ENCODE measurements around the gene HOXA3. TPM values are rescaled to one million over a fixed set of nuclear protein-coding genes. Genes with fewer than 3 reads are reported as not detected.

HOXA3 gene
- total RNA-seq, 3 donors from 2014 or later (not counting 1 experiment from before 2014, with no cell fraction given) = 0.32 to 0.78 (median 0.35) TPM

DNA sequence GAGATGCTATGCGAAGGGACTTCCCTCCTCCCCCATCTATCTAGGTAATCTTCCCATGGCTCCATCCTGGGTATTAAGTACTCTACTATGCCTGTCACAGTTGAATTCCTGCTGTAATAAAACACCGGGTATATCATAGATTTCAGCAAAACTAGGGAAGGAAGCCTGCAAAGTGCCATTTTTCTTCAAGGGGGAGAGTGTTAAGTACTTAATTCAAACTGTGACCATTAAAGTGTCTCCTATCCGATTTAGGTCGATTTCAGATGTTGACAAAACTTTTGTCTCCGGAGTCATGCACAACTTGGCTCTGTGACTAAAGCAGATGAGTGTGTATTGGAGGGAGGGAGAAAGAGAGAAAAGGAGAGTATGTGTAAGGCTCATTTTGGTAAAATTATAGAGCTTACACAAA is 26.4 kb downstream of the HOXA3 start:
- DNase-seq (no peak), ATAC-seq (no peak)
- no peaks in the 10 kb centered on the region for H3K36me3 ChIP-seq (ENCODE audit: control insufficient read depth, insufficient read depth, low read length)
- no peaks in the 10 kb centered on the region for H3K4me1 ChIP-seq (ENCODE audit: control insufficient read depth, insufficient read depth, low read length)
- H3K4me1 Mint-ChIP-seq = no peaks in the 10 kb centered on the region
- H3K27me3 ChIP-seq (ENCODE audit: control insufficient read depth, insufficient read depth, low read length) = no peaks in the 10 kb centered on the region
- TF ChIP-seq CTCF (IDR thresholded peaks at IDR 0.05) = no peak
- no peak overlapping the region for H3K4me3 Mint-ChIP-seq
- H3K27ac Mint-ChIP-seq = no peak overlapping the region
- WGBS (ENCODE audit: insufficient coverage) = 83% methylated on average over 5 of the region's 5 CpGs
- no peak overlapping the region for H3K4me3 ChIP-seq (ENCODE audit: low read length)
- H3K9me3 Mint-ChIP-seq = no peaks in the 10 kb centered on the region
- peaks cover 15 to 28% of the 10 kb centered on the region in 2 donors for H3K27me3 Mint-ChIP-seq (ENCODE audit: low read depth in 2 of 2)
- H3K9me3 ChIP-seq (ENCODE audit: control insufficient read depth, insufficient read depth, low read length) = no peaks in the 10 kb centered on the region
- no peaks in the 10 kb centered on the region for H3K36me3 Mint-ChIP-seq
- intact Hi-C loops (cut with micrococcal nuclease) = no loop called here
- H3K27ac ChIP-seq (ENCODE audit: low read length) = no peak overlapping the region

- no peak for ATAC-seq
- H3K27ac ChIP-seq (ENCODE audit: low read length) = no peak overlapping the region
- H3K4me1 ChIP-seq (ENCODE audit: control insufficient read depth, insufficient read depth, low read length) = no peaks in the 10 kb centered on the region
- H3K36me3 ChIP-seq (ENCODE audit: control insufficient read depth, insufficient read depth, low read length) = no peaks in the 10 kb centered on the region
- H3K36me3 Mint-ChIP-seq = no peaks in the 10 kb centered on the region
- no peaks in the 10 kb centered on the region for H3K9me3 Mint-ChIP-seq
- H3K4me3 ChIP-seq (ENCODE audit: low read length) = no peak overlapping the region
- no peaks in the 10 kb centered on the region for H3K9me3 ChIP-seq (ENCODE audit: control insufficient read depth, insufficient read depth, low read length)
- H3K27me3 Mint-ChIP-seq (ENCODE audit: low read depth in 2 of 2) = peaks cover 15 to 28% of the 10 kb centered on the region in 2 donors
- no peak overlapping the region for H3K4me3 Mint-ChIP-seq
- H3K27ac Mint-ChIP-seq = no peak overlapping the region
- intact Hi-C loops (cut with micrococcal nuclease) = no loop called here
- no peaks in the 10 kb centered on the region for H3K27me3 ChIP-seq (ENCODE audit: control insufficient read depth, insufficient read depth, low read length)
- no peak for TF ChIP-seq CTCF (IDR thresholded peaks at IDR 0.05)
- no peak for DNase-seq
- H3K4me1 Mint-ChIP-seq = no peaks in the 10 kb centered on the region
- 87% methylated on average over 7 of the region's 8 CpGs for WGBS (ENCODE audit: insufficient coverage)
Observed at GRCh38 chr7:27124902-27125689, 27.3 kb downstream of the HOXA3 start.

DNA sequence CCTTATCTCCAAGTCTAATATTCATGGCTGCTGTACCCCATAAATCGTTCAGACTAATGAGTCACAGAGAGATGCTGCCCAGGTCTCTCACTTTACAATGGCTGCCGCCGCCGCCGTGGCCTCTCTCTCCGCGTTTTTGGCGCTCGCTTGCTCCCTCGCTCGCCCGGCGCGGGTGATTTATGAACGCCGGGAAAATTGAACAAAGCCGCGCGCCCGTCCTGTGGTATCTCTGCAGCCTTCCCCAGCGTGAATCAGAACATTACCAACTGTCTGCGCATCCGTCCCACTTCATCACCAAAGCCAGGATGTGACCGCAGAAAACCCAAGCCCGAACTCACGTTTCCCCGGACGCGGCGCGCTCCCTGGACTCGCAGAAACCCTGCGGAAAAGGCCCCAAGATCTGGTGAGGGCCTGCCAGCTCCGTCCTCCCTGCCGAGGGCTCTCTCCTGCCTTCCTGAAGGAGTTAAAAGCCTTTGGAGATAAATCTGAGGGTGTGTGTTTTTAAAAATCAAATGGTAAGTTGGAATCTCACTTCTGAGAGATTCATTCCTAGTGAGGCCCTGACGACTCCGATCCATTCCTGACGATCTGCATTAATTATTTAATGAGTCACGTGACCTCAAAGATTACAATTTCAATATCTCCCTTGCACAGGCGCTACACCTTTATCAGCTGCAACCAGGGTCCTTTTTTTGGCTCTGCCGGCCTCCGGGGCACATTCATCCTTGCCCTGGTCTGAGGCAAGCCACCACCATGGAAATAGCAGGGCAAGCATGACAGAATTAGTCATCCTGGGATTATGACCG is 28.1 kb downstream of the HOXA3 start:
- Mint-ChIP-seq H3K4me1 (no peaks in the 10 kb centered on the region), H3K4me3 (no peak overlapping the region), H3K27me3 (ENCODE audit: low read depth in 2 of 2) (peaks cover 15 to 28% of the 10 kb centered on the region in 2 donors), H3K36me3 (no peaks in the 10 kb centered on the region), H3K9me3 (no peaks in the 10 kb centered on the region), H3K27ac (no peak overlapping the region)
- Histone ChIP-seq H3K4me1 (ENCODE audit: control insufficient read depth, insufficient read depth, low read length) (no peaks in the 10 kb centered on the region), H3K4me3 (ENCODE audit: low read length) (no peak overlapping the region), H3K27ac (ENCODE audit: low read length) (no peak overlapping the region), H3K9me3 (ENCODE audit: control insufficient read depth, insufficient read depth, low read length) (no peaks in the 10 kb centered on the region), H3K27me3 (ENCODE audit: control insufficient read depth, insufficient read depth, low read length) (no peaks in the 10 kb centered on the region), H3K36me3 (ENCODE audit: control insufficient read depth, insufficient read depth, low read length) (no peaks in the 10 kb centered on the region)
- no peak for TF ChIP-seq CTCF (IDR thresholded peaks at IDR 0.05)
- ATAC-seq = no peak
- no peak for DNase-seq
- intact Hi-C loops (cut with micrococcal nuclease) = no loop called here
- 95% methylated on average over 43 of the region's 43 CpGs for WGBS (ENCODE audit: insufficient coverage)
